Measurements from ENCODE around the gene TBC1D14. TPM values are rescaled to one million over a fixed set of nuclear protein-coding genes. Genes with fewer than 3 reads are reported as not detected.

TBC1D14 gene
- total RNA-seq, 1 experiment from 2014 or later, result 50.2 TPM

- H3K27ac Mint-ChIP-seq, result no peak overlapping the region
These were observed 10.9 kb upstream of the TBC1D14 start for GRCh38 chr4:6898763-6899162.

More at GRCh38 chr4:6898763-6899162, 10.9 kb upstream of the TBC1D14 start:
- Histone ChIP-seq H2BK12ac (ENCODE audit: insufficient read length, low read depth, low read length) (no peak overlapping the region), H4K5ac (ENCODE audit: insufficient read length, low read depth, low read length) (no peak overlapping the region), H2AFZ (ENCODE audit: low read length) (no peak overlapping the region), H4K91ac (ENCODE audit: insufficient read length, low read depth, low read length) (no peak overlapping the region), H3K14ac (ENCODE audit: insufficient read depth, low read length) (no peak overlapping the region), H3K79me1 (ENCODE audit: insufficient read depth, low read depth, low read length, poor library complexity, severe bottlenecking) (no peaks in the 10 kb centered on the region), H3K56ac (ENCODE audit: insufficient read length, low read depth, low read length) (no peak overlapping the region), H2BK120ac (ENCODE audit: low read depth, low read length, poor library complexity, severe bottlenecking) (no peak overlapping the region), H3K4me1 (ENCODE audit: insufficient read depth, low read length) (no peaks in the 10 kb centered on the region), H4K8ac (replicated peaks; ENCODE audit: insufficient read length, low read depth, low read length) (no peak overlapping the region), H3K18ac (ENCODE audit: insufficient read length, low read depth, low read length) (no peak overlapping the region), H2AK5ac (ENCODE audit: insufficient read length, low read length) (no peak overlapping the region), H3K27ac (ENCODE audit: insufficient read length, low read depth, low read length) (no peak overlapping the region), H3K23me2 (ENCODE audit: insufficient read length, low read depth, low read length, poor library complexity, severe bottlenecking) (no peaks in the 10 kb centered on the region), H4K20me1 (ENCODE audit: control insufficient read depth, insufficient read depth, insufficient read length) (no peaks in the 10 kb centered on the region), H2BK15ac (ENCODE audit: low read depth, low read length) (no peak overlapping the region), H3K4me2 (ENCODE audit: insufficient read depth, insufficient read length, low read length) (no peak overlapping the region), H3K4ac (ENCODE audit: low read depth, low read length) (no peak overlapping the region), H2BK20ac (ENCODE audit: low read depth, low read length, poor library complexity, severe bottlenecking) (no peak overlapping the region), H3K27me3 (ENCODE audit: insufficient read depth, low read length) (no peaks in the 10 kb centered on the region), H3T11ph (ENCODE audit: low read length) (no peak overlapping the region), H2BK5ac (ENCODE audit: insufficient read length, low read length) (no peak overlapping the region), H3K9me3 (ENCODE audit: control insufficient read depth, low read depth, low read length) (no peaks in the 10 kb centered on the region), H3K79me2 (ENCODE audit: insufficient read depth, low read length) (no peaks in the 10 kb centered on the region), H3K23ac (ENCODE audit: insufficient read length, low read depth, low read length) (no peak overlapping the region), H3K9ac (ENCODE audit: extremely low read depth, insufficient read length, low read length) (no peak overlapping the region)
- Mint-ChIP-seq H3K9me3 (no peaks in the 10 kb centered on the region), H3K4me3 (no peak overlapping the region), H3K27me3 (ENCODE audit: low read depth) (peaks cover 4% of the 10 kb centered on the region), H3K4me1 (peaks cover 5 to 12% of the 10 kb centered on the region in 2 experiments), H3K36me3 (ENCODE audit: insufficient read depth in 1 of 3, low read depth in 3 of 3) (no peaks in the 10 kb centered on the region)
- TF ChIP-seq, protein P1, sequence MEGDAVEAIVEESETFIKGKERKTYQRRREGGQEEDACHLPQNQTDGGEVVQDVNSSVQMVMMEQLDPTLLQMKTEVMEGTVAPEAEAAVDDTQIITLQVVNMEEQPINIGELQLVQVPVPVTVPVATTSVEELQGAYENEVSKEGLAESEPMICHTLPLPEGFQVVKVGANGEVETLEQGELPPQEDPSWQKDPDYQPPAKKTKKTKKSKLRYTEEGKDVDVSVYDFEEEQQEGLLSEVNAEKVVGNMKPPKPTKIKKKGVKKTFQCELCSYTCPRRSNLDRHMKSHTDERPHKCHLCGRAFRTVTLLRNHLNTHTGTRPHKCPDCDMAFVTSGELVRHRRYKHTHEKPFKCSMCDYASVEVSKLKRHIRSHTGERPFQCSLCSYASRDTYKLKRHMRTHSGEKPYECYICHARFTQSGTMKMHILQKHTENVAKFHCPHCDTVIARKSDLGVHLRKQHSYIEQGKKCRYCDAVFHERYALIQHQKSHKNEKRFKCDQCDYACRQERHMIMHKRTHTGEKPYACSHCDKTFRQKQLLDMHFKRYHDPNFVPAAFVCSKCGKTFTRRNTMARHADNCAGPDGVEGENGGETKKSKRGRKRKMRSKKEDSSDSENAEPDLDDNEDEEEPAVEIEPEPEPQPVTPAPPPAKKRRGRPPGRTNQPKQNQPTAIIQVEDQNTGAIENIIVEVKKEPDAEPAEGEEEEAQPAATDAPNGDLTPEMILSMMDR (conservative IDR thresholded peaks at IDR 0.05), result no peak
- DNase-seq, result no peak
- no CpG with 5 or more reads among the region's 3 CpGs for WGBS (ENCODE audit: extremely low coverage, insufficient read length, low lambda C conversion rate)
